ENCODE results near the gene ARHGEF40.
"Not testable (repeated sequence)": the region's sequence is repeated elsewhere in the genome, so short reads cannot be mapped to it uniquely, and the experiment has no call there.

ARHGEF40 gene

GRCh38 chr14:21036751-21037150 lies 33.4 kb upstream of the ARHGEF40 start:
- POLR2A ChIA-PET, result no interaction called here
- CTCF ChIA-PET, result interaction anchor here (6.9 kb wide), 1 partner anchor 22 kb away, joined by 42 read pairs; no protein-coding TSS in a partner anchor
- TF ChIP-seq ARNT (IDR thresholded peaks at IDR 0.05) (no peak), NFRKB (IDR thresholded peaks at IDR 0.05) (no peak), HDGF (IDR thresholded peaks at IDR 0.05; ENCODE audit: borderline replicate concordance) (no peak), ELF4 (IDR thresholded peaks at IDR 0.05) (no peak), SP1 (IDR thresholded peaks at IDR 0.05) (no peak), CTBP1 (IDR thresholded peaks at IDR 0.05; ENCODE audit: borderline replicate concordance) (no peak), ZNF384 (IDR thresholded peaks at IDR 0.05) (no peak), FOXA1 (IDR thresholded peaks at IDR 0.05) (no peak)
- no peak for DNase-seq (ENCODE audit: extremely low spot score)

GRCh38 chr14:21037156-21037555 lies 32.9 kb upstream of the ARHGEF40 start:
- CTCF ChIA-PET, result interaction anchor here (6.9 kb wide), 1 partner anchor 22 kb away, joined by 42 read pairs; no protein-coding TSS in a partner anchor
- POLR2A ChIA-PET, result no interaction called here
- TF ChIP-seq PKNOX1 (IDR thresholded peaks at IDR 0.05) (no peak), BHLHE40 (IDR thresholded peaks at IDR 0.05; ENCODE audit: borderline replicate concordance) (no peak), FOXM1 (IDR thresholded peaks at IDR 0.05; ENCODE audit: borderline replicate concordance) (no peak), ELF4 (IDR thresholded peaks at IDR 0.05) (no peak), ARNT (IDR thresholded peaks at IDR 0.05) (no peak), ZNF384 (IDR thresholded peaks at IDR 0.05) (no peak), SP1 (IDR thresholded peaks at IDR 0.05) (no peak), L3MBTL2 (conservative IDR thresholded peaks at IDR 0.05) (no peak), LEF1 (IDR thresholded peaks at IDR 0.05; ENCODE audit: borderline replicate concordance) (no peak), FOXA1 (IDR thresholded peaks at IDR 0.05) (no peak), SUZ12 (IDR thresholded peaks at IDR 0.05) (no peak), TARDBP (IDR thresholded peaks at IDR 0.05) (no peak)

GRCh38 chr14:21038441-21039422 lies 31.4 kb upstream of the ARHGEF40 start:
- TF ChIP-seq ELF4 (IDR thresholded peaks at IDR 0.05) (no peak), TARDBP (IDR thresholded peaks at IDR 0.05) (no peak), LEF1 (IDR thresholded peaks at IDR 0.05; ENCODE audit: borderline replicate concordance) (no peak), FOXM1 (IDR thresholded peaks at IDR 0.05; ENCODE audit: borderline replicate concordance) (no peak), L3MBTL2 (conservative IDR thresholded peaks at IDR 0.05) (no peak), SUZ12 (IDR thresholded peaks at IDR 0.05) (no peak), ARNT (IDR thresholded peaks at IDR 0.05) (no peak), BHLHE40 (IDR thresholded peaks at IDR 0.05; ENCODE audit: borderline replicate concordance) (no peak), FOXK2 (IDR thresholded peaks at IDR 0.05) (no peak), CTBP1 (IDR thresholded peaks at IDR 0.05; ENCODE audit: borderline replicate concordance) (no peak), SP1 (IDR thresholded peaks at IDR 0.05) (no peak), HDGF (IDR thresholded peaks at IDR 0.05; ENCODE audit: borderline replicate concordance) (no peak), NFRKB (IDR thresholded peaks at IDR 0.05) (no peak), ZNF384 (IDR thresholded peaks at IDR 0.05) (no peak), FOXA1 (IDR thresholded peaks at IDR 0.05) (no peak)
- POLR2A ChIA-PET, result interaction anchor here (1.9 kb wide), 1 partner anchor 24 kb away, joined by 18 read pairs; no protein-coding TSS in a partner anchor
- DNase-seq (ENCODE audit: extremely low spot score), result no peak
- CTCF ChIA-PET, result interaction anchor here (1.0 to 3.5 kb wide), 6 partner anchors 18 to 181 kb away, joined by 5 to 98 read pairs (median 12); no protein-coding TSS in a partner anchor

More at GRCh38 chr14:21037156-21037555, 32.9 kb upstream of the ARHGEF40 start:
- no peak for DNase-seq (ENCODE audit: extremely low spot score)

- DNase-seq (ENCODE audit: extremely low spot score), result peak; percentile 75
- POLR2A ChIA-PET, result interaction anchor here (0.8 to 1.9 kb wide), 3 partner anchors 25 to 43 kb away, joined by 3 to 18 read pairs (median 4); no protein-coding TSS in a partner anchor
- TF ChIP-seq PKNOX1 (IDR thresholded peaks at IDR 0.05), result no peak
- TF ChIP-seq LEF1 (IDR thresholded peaks at IDR 0.05; ENCODE audit: borderline replicate concordance), result no peak
- no peak for TF ChIP-seq ELF4 (IDR thresholded peaks at IDR 0.05)
- TF ChIP-seq ARNT (IDR thresholded peaks at IDR 0.05), result no peak
- TF ChIP-seq FOXM1 (IDR thresholded peaks at IDR 0.05; ENCODE audit: borderline replicate concordance), result no peak
- CTCF ChIA-PET, result interaction anchor here (0.7 to 3.5 kb wide), 16 partner anchors 16 to 617 kb away, joined by 3 to 98 read pairs (median 5); no protein-coding TSS in a partner anchor
Observed at GRCh38 chr14:21039585-21040369, 30.3 kb upstream of the ARHGEF40 start.

GRCh38 chr14:21040370-21040925 lies 29.7 kb upstream of the ARHGEF40 start:
- DNase-seq (ENCODE audit: extremely low spot score), result no peak
- TF ChIP-seq ELF4 (IDR thresholded peaks at IDR 0.05) (no peak), FOXA1 (IDR thresholded peaks at IDR 0.05) (no peak), PKNOX1 (IDR thresholded peaks at IDR 0.05) (no peak), SP1 (IDR thresholded peaks at IDR 0.05) (no peak), FOXM1 (IDR thresholded peaks at IDR 0.05; ENCODE audit: borderline replicate concordance) (no peak), TARDBP (IDR thresholded peaks at IDR 0.05) (no peak), SUZ12 (IDR thresholded peaks at IDR 0.05) (no peak), BHLHE40 (IDR thresholded peaks at IDR 0.05; ENCODE audit: borderline replicate concordance) (no peak), LEF1 (IDR thresholded peaks at IDR 0.05; ENCODE audit: borderline replicate concordance) (no peak), L3MBTL2 (conservative IDR thresholded peaks at IDR 0.05) (no peak)
- POLR2A ChIA-PET, result interaction anchor here (0.8 to 1.9 kb wide), 3 partner anchors 26 to 44 kb away, joined by 3 to 18 read pairs (median 4); no protein-coding TSS in a partner anchor
- CTCF ChIA-PET, result interaction anchor here (0.6 to 3.5 kb wide), 16 partner anchors 17 to 618 kb away, joined by 3 to 98 read pairs (median 5); no protein-coding TSS in a partner anchor

GRCh38 chr14:21040941-21041340 lies 29.2 kb upstream of the ARHGEF40 start:
- DNase-seq (ENCODE audit: extremely low spot score), result not testable (repeated sequence)
- POLR2A ChIA-PET, result interaction anchor here (1.4 to 1.9 kb wide), 2 partner anchors 26 kb away, joined by 3 to 18 read pairs; no protein-coding TSS in a partner anchor

More at GRCh38 chr14:21040941-21041340, 29.2 kb upstream of the ARHGEF40 start:
- CTCF ChIA-PET, result interaction anchor here (0.6 to 3.5 kb wide), 9 partner anchors 21 to 217 kb away, joined by 3 to 98 read pairs (median 6); no protein-coding TSS in a partner anchor
